Lower lobe of right lung (tissue), 2 donors: ENCODE data around the gene HEXD. TPM values are rescaled to one million over a fixed set of nuclear protein-coding genes. Genes with fewer than 3 reads are reported as not detected.

Experiments used
- ATAC-seq, 2 donors: fragments of 200-7000 bp; cut with Tn5 transposase; one replicate each; pipeline ENCODE4 v1.9.1; 2020 to 2022; ENCODE audit warnings: mild to moderate bottlenecking in 2 of 2, moderate library complexity in 2 of 2
- DNase-seq: peaks from one replicate; pipeline ENCODE4 v3.0.0-alpha.2; 2020
- H3K27ac ChIP-seq: fragments of 200-600 bp; one replicate; pipeline ENCODE4 v1.8.0; 2022
- H3K27me3 ChIP-seq: fragments of 200-600 bp; one replicate; pipeline ENCODE4 v1.8.0; 2022; ENCODE audit warnings: low read depth
- H3K36me3 ChIP-seq: fragments of 200-600 bp; one replicate; pipeline ENCODE4 v1.8.0; 2022; ENCODE audit warnings: mild to moderate bottlenecking
- H3K4me1 ChIP-seq: fragments of 200-600 bp; one replicate; pipeline ENCODE4 v1.8.0; 2022
- H3K4me3 ChIP-seq: fragments of 200-600 bp; one replicate; pipeline ENCODE4 v1.8.0; 2022; ENCODE audit warnings: mild to moderate bottlenecking
- H3K9me3 ChIP-seq: fragments of 200-600 bp; one replicate; pipeline ENCODE4 v1.8.0; 2022
- CTCF ChIP-seq: fragments of 200-600 bp; IDR thresholded peaks from one replicate; pipeline ENCODE4 v1.8.0; 2022; ENCODE audit warnings: antibody characterized with exemption, mild to moderate bottlenecking
- intact Hi-C: fragments of 100-400 bp; cut with DNase I; formaldehyde crosslinking; loops from one replicate; pipeline ENCODE4 v1.11.0; 2022
- total RNA-seq: library from RNA; stranded (reverse); fragmentation: NEBNext Ultra II Directional; extraction: Animal tissue kit (Norgen Biotek cat#: 25700); gene quantifications from one replicate; pipeline ENCODE4 v1.2.1, GENCODE V29; 2021
- donor health status: DM: no; HTN: yes; CAD: no; lungs with severe emphysema.

HEXD gene
- total RNA-seq, 1 donor from 2014 or later = 60.2 TPM

GRCh38 chr17:82468692-82469091 lies 50.5 kb downstream of the HEXD start:
- Histone ChIP-seq H3K27me3 (no peaks in the 10 kb centered on the region), H3K36me3 (peaks cover 94% of the 10 kb centered on the region), H3K4me3 (no peak overlapping the region), H3K27ac (no peak overlapping the region), H3K9me3 (no peaks in the 10 kb centered on the region), H3K4me1 (no peaks in the 10 kb centered on the region)
- intact Hi-C loops = no loop called here
- DNase-seq = no peak
- TF ChIP-seq CTCF = no peak
- ATAC-seq = no peak

DNA sequence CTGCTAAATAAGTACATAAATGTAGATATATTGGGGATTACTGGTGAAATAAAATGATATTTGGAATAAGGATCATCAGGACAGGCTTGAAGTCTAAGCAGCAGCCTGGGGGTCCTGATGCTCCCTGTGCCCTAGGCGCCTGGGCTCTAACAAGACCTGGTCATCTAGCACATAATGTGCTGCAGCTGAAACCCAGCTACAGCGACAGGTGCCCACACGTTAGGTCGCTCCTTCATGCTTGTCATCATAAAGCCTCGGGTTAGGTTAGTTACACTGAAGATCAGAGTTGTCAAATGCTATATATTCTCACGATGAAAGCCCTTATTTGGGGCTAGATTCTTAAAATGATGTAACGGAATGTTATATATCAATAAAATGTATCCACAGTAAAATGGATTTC lies 51.9 kb downstream of the HEXD start:
- Histone ChIP-seq H3K4me3 (no peak overlapping the region), H3K9me3 (no peaks in the 10 kb centered on the region), H3K36me3 (peaks cover 94% of the 10 kb centered on the region), H3K4me1 (no peaks in the 10 kb centered on the region), H3K27ac (no peak overlapping the region), H3K27me3 (no peaks in the 10 kb centered on the region)
- DNase-seq (no peak), ATAC-seq (no peak)
- no peak for TF ChIP-seq CTCF
- intact Hi-C loops = no loop called here

- Histone ChIP-seq H3K4me1 (no peaks in the 10 kb centered on the region), H3K9me3 (no peaks in the 10 kb centered on the region), H3K27ac (no peak overlapping the region), H3K4me3 (no peak overlapping the region), H3K27me3 (no peaks in the 10 kb centered on the region), H3K36me3 (peaks cover 94% of the 10 kb centered on the region)
- no peak for TF ChIP-seq CTCF
- ATAC-seq (no peak), DNase-seq (no peak)
- intact Hi-C loops = no loop called here
Observed at GRCh38 chr17:82474223-82475010, 56.3 kb downstream of the HEXD start.

- H3K27ac ChIP-seq = no peak overlapping the region
- ATAC-seq (no peak), DNase-seq (no peak)
- intact Hi-C loops = no loop called here
- H3K9me3 ChIP-seq = no peaks in the 10 kb centered on the region
- no peak for TF ChIP-seq CTCF
- H3K27me3 ChIP-seq = no peaks in the 10 kb centered on the region
- H3K4me1 ChIP-seq = no peaks in the 10 kb centered on the region
- no peak overlapping the region for H3K4me3 ChIP-seq
- peaks cover 94% of the 10 kb centered on the region for H3K36me3 ChIP-seq
Observed at GRCh38 chr17:82475458-82475857, 57.3 kb downstream of the HEXD start.

DNA sequence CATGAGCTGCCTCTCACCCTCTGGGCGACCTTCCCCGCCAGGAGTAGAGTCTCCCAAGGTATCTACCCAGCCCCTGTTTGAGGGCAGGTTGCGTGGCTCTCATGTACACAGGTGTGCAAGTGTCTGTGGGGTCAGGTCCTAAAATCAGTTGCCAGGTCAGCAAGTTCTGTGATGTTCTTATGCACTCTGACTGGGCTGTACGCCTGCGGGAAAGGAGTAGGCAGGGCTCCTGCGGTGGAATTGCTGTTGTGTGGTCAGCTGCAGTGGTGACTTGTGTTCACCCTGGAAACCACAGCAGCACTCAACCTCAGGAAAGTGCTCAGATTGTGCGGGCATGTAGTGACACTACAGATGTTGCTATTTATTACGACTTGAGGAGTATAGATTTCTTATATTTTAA lies 59.8 kb downstream of the HEXD start:
- ATAC-seq (no peak), DNase-seq (no peak)
- TF ChIP-seq CTCF = no peak
- no peaks in the 10 kb centered on the region for H3K9me3 ChIP-seq
- intact Hi-C loops = no loop called here
- no peaks in the 10 kb centered on the region for H3K4me1 ChIP-seq
- peaks cover 100% of the 10 kb centered on the region for H3K36me3 ChIP-seq
- no peak overlapping the region for H3K4me3 ChIP-seq
- H3K27me3 ChIP-seq = no peaks in the 10 kb centered on the region
- no peak overlapping the region for H3K27ac ChIP-seq
